ENCODE results near the gene ANGPTL2. TPM values are rescaled to one million over a fixed set of nuclear protein-coding genes. Genes with fewer than 3 reads are reported as not detected.

The ANGPTL2 gene
- total RNA-seq, 1 donor from 2014 or later: 20.6 TPM

- DNase-seq (ENCODE audit: extremely low spot score, unreplicated experiment): no peak
- H3K4me1 Mint-ChIP-seq (ENCODE audit: unreplicated experiment): peaks cover 43% of the 10 kb centered on the region
- H3K27ac Mint-ChIP-seq: no peak overlapping the region
- no peak for TF ChIP-seq CTCF (conservative IDR thresholded peaks at IDR 0.05)
- H3K36me3 Mint-ChIP-seq: no peaks in the 10 kb centered on the region
- H3K9me3 Mint-ChIP-seq: no peaks in the 10 kb centered on the region
- no peaks in the 10 kb centered on the region for H3K27me3 Mint-ChIP-seq
- no peak overlapping the region for H3K4me3 Mint-ChIP-seq
Observed at GRCh38 chr9:127131871-127132270, 9.4 kb upstream of the ANGPTL2 start.

- no peak for TF ChIP-seq CTCF (conservative IDR thresholded peaks at IDR 0.05)
Observed at GRCh38 chr9:127130661-127131538, 8.5 kb upstream of the ANGPTL2 start.

GRCh38 chr9:127130235-127130634 is 7.8 kb upstream of the ANGPTL2 start:
- H3K4me1 Mint-ChIP-seq (ENCODE audit: unreplicated experiment): peaks cover 39% of the 10 kb centered on the region
- H3K4me3 Mint-ChIP-seq: no peak overlapping the region
- no peak for TF ChIP-seq CTCF (conservative IDR thresholded peaks at IDR 0.05)
- H3K27me3 Mint-ChIP-seq: no peaks in the 10 kb centered on the region
- DNase-seq (ENCODE audit: extremely low spot score, unreplicated experiment): no peak
- no peaks in the 10 kb centered on the region for H3K36me3 Mint-ChIP-seq
- no peak overlapping the region for H3K27ac Mint-ChIP-seq
- H3K9me3 Mint-ChIP-seq: no peaks in the 10 kb centered on the region

More at GRCh38 chr9:127130661-127131538, 8.5 kb upstream of the ANGPTL2 start:
- no peaks in the 10 kb centered on the region for H3K27me3 Mint-ChIP-seq
- no peak for DNase-seq (ENCODE audit: extremely low spot score, unreplicated experiment)
- H3K9me3 Mint-ChIP-seq: no peaks in the 10 kb centered on the region
- no peaks in the 10 kb centered on the region for H3K36me3 Mint-ChIP-seq
- H3K27ac Mint-ChIP-seq: peak overlapping the region; percentile 79
- no peak overlapping the region for H3K4me3 Mint-ChIP-seq
- peaks cover 43% of the 10 kb centered on the region for H3K4me1 Mint-ChIP-seq (ENCODE audit: unreplicated experiment)

GRCh38 chr9:127129718-127130085 is 7.3 kb upstream of the ANGPTL2 start:
- DNase-seq (ENCODE audit: extremely low spot score, unreplicated experiment): no peak
- H3K27me3 Mint-ChIP-seq: no peaks in the 10 kb centered on the region
- H3K27ac Mint-ChIP-seq: no peak overlapping the region
- TF ChIP-seq CTCF (conservative IDR thresholded peaks at IDR 0.05): no peak
- peaks cover 39% of the 10 kb centered on the region for H3K4me1 Mint-ChIP-seq (ENCODE audit: unreplicated experiment)
- H3K4me3 Mint-ChIP-seq: no peak overlapping the region
- no peaks in the 10 kb centered on the region for H3K9me3 Mint-ChIP-seq
- H3K36me3 Mint-ChIP-seq: no peaks in the 10 kb centered on the region

DNA sequence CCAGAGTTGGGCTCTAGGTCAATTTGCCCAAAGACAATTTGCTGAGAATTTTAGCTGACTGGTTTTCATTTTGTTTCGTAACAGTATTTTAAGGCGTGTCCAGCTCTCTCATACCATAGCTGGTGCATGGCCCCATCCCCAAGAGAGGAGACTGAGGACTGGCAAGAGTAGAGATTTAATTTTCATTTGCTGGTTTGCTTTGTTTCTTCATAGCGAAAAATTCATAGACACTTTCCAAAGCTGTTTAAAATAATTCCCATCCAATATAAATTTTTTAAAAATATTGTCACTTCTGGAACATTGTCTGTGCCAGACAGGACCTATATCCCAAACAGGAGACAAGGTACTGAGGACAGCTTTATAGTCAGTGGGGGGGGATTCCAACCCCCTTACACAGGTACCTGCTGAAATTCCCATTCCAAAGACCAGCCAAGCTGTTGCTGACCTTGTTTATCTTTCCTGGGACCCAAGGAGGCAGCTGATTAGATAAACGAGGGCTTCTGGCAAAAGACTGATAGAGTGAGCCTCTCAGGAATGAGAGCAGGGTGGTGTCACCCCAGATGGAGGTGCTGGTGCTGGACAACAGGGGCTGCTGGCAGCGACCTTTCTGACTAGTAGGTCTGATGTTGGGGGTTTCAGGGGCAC is 6.8 kb upstream of the ANGPTL2 start:
- Mint-ChIP-seq H3K27me3 (no peaks in the 10 kb centered on the region), H3K4me1 (ENCODE audit: unreplicated experiment) (peaks cover 36% of the 10 kb centered on the region), H3K9me3 (no peaks in the 10 kb centered on the region), H3K36me3 (no peaks in the 10 kb centered on the region), H3K27ac (no peak overlapping the region), H3K4me3 (no peak overlapping the region)
- TF ChIP-seq CTCF (conservative IDR thresholded peaks at IDR 0.05): no peak
- DNase-seq (ENCODE audit: extremely low spot score, unreplicated experiment): no peak
